Measurements from ENCODE around the gene CAST. TPM values are rescaled to one million over a fixed set of nuclear protein-coding genes. Genes with fewer than 3 reads are reported as not detected.

Gene CAST
- total RNA-seq, 1 donor from 2014 or later, result 287 TPM

- Mint-ChIP-seq H3K27me3 (ENCODE audit: low read depth, unreplicated experiment) (no peaks in the 10 kb centered on the region), H3K4me1 (ENCODE audit: low read depth, unreplicated experiment) (peaks cover 7% of the 10 kb centered on the region), H3K9me3 (ENCODE audit: unreplicated experiment) (peaks cover 2% of the 10 kb centered on the region), H3K27ac (ENCODE audit: unreplicated experiment) (no peak overlapping the region), H3K36me3 (ENCODE audit: low read depth, unreplicated experiment) (peaks cover 20% of the 10 kb centered on the region), H3K4me3 (ENCODE audit: unreplicated experiment) (no peak overlapping the region)
- H3K4me3 ChIP-seq (ENCODE audit: insufficient read depth, low read depth, low read length), result no peak overlapping the region
- no peak for FAIRE-seq
- peaks cover 10% of the 10 kb centered on the region for H3K4me1 ChIP-seq (ENCODE audit: insufficient read depth, low read length)
- H3K36me3 ChIP-seq (ENCODE audit: insufficient read depth, low read length), result peaks cover 3% of the 10 kb centered on the region
- TF ChIP-seq EZH2 (IDR thresholded peaks at IDR 0.05; ENCODE audit: insufficient read depth, low read length), result no peak
- no peak for TF ChIP-seq CTCF (IDR thresholded peaks at IDR 0.05; ENCODE audit: insufficient read depth, low read depth, low read length)
- no peaks in the 10 kb centered on the region for H3K9me3 ChIP-seq (ENCODE audit: insufficient read depth, low read depth, low read length)
- DNase-seq (ENCODE audit: low read depth), result no peak
- no peak overlapping the region for H3K4me2 ChIP-seq (ENCODE audit: low read length)
- H3K27me3 ChIP-seq (ENCODE audit: insufficient read depth, low read length), result no peaks in the 10 kb centered on the region
- H3K9ac ChIP-seq (ENCODE audit: low read length), result no peak overlapping the region
- H3K27ac ChIP-seq (ENCODE audit: low read depth, low read length), result no peak overlapping the region
- no peaks in the 10 kb centered on the region for H3K79me2 ChIP-seq (ENCODE audit: insufficient read depth, low read length)
- no peak overlapping the region for H2AFZ ChIP-seq (ENCODE audit: low read depth, low read length)
- no peaks in the 10 kb centered on the region for H4K20me1 ChIP-seq (ENCODE audit: insufficient read depth, low read length)
Measured at GRCh38 chr5:96785326-96786109, 123.3 kb downstream of the CAST start.

GRCh38 chr5:96788112-96788749, 126.1 kb downstream of the CAST start:
- H3K4me2 ChIP-seq (ENCODE audit: low read length), result no peak overlapping the region
- no peaks in the 10 kb centered on the region for H4K20me1 ChIP-seq (ENCODE audit: insufficient read depth, low read length)
- no peaks in the 10 kb centered on the region for H3K9me3 Mint-ChIP-seq (ENCODE audit: unreplicated experiment)
- H3K27me3 ChIP-seq (ENCODE audit: insufficient read depth, low read length), result no peaks in the 10 kb centered on the region
- no peaks in the 10 kb centered on the region for H3K36me3 ChIP-seq (ENCODE audit: insufficient read depth, low read length)
- H3K27ac ChIP-seq (ENCODE audit: low read depth, low read length), result no peak overlapping the region
- no peak overlapping the region for H3K4me3 ChIP-seq (ENCODE audit: insufficient read depth, low read depth, low read length)
- H3K9ac ChIP-seq (ENCODE audit: low read length), result no peak overlapping the region
- H3K9me3 ChIP-seq (ENCODE audit: insufficient read depth, low read depth, low read length), result no peaks in the 10 kb centered on the region
- H3K79me2 ChIP-seq (ENCODE audit: insufficient read depth, low read length), result no peaks in the 10 kb centered on the region
- H3K36me3 Mint-ChIP-seq (ENCODE audit: low read depth, unreplicated experiment), result peaks cover 6% of the 10 kb centered on the region
- peak overlapping the region; percentile 44 for H3K27ac Mint-ChIP-seq (ENCODE audit: unreplicated experiment)
- no peaks in the 10 kb centered on the region for H3K27me3 Mint-ChIP-seq (ENCODE audit: low read depth, unreplicated experiment)
- TF ChIP-seq EZH2 (IDR thresholded peaks at IDR 0.05; ENCODE audit: insufficient read depth, low read length), result no peak
- TF ChIP-seq CTCF (IDR thresholded peaks at IDR 0.05; ENCODE audit: insufficient read depth, low read depth, low read length), result no peak
- no peak overlapping the region for H3K4me3 Mint-ChIP-seq (ENCODE audit: unreplicated experiment)
- peaks cover 9% of the 10 kb centered on the region for H3K4me1 Mint-ChIP-seq (ENCODE audit: low read depth, unreplicated experiment)
- peaks cover 9% of the 10 kb centered on the region for H3K4me1 ChIP-seq (ENCODE audit: insufficient read depth, low read length)
- H2AFZ ChIP-seq (ENCODE audit: low read depth, low read length), result no peak overlapping the region
- no peak for FAIRE-seq
- no peak for DNase-seq (ENCODE audit: low read depth)

Data from astrocyte (in vitro differentiated cells and primary cell).